Fibroblast of pulmonary artery (primary cell): ENCODE data around the gene TOE1.

Experiments
- DNase-seq: peaks from one replicate; pipeline ENCODE4 v3.0.0-alpha.2; 2010; ENCODE audit warnings: low read depth
- H3K4me3 ChIP-seq: replicated peaks from 2 replicates; pipeline ENCODE4 v1.5.1; 2011; ENCODE audit warnings: low read depth, mild to moderate bottlenecking, control low read depth, low read length, moderate library complexity
- TF ChIP-seq, protein P1 (sequence below): IDR thresholded peaks from 2 replicates; pipeline ENCODE4 v1.5.1; 2011; ENCODE audit warnings: mild to moderate bottlenecking, control low read depth, low read length, inconsistent platforms; ENCODE audit errors: missing control alignments

TOE1 gene

DNA sequence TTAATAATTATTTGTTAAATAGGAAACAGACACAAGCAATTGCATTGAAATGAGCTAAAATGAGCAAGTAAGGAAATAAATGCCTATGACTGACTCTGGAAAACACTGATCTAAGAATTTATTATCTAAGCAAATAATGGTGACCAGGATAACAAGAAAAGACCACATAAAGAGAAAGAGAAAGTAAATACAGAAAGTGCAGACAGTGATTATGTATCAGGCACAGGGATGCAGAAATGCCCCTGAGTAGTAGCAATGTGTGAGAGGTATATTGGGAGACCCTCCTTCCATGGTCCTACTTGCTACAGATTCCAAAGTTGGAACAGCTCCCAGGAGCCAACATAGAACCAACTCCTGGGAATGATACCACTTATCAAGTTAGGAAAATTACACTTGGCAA lies 33.6 kb downstream of the TOE1 start:
- TF ChIP-seq, protein P1, sequence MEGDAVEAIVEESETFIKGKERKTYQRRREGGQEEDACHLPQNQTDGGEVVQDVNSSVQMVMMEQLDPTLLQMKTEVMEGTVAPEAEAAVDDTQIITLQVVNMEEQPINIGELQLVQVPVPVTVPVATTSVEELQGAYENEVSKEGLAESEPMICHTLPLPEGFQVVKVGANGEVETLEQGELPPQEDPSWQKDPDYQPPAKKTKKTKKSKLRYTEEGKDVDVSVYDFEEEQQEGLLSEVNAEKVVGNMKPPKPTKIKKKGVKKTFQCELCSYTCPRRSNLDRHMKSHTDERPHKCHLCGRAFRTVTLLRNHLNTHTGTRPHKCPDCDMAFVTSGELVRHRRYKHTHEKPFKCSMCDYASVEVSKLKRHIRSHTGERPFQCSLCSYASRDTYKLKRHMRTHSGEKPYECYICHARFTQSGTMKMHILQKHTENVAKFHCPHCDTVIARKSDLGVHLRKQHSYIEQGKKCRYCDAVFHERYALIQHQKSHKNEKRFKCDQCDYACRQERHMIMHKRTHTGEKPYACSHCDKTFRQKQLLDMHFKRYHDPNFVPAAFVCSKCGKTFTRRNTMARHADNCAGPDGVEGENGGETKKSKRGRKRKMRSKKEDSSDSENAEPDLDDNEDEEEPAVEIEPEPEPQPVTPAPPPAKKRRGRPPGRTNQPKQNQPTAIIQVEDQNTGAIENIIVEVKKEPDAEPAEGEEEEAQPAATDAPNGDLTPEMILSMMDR = no peak
- no peak for DNase-seq
- no peak overlapping the region for H3K4me3 ChIP-seq

DNA sequence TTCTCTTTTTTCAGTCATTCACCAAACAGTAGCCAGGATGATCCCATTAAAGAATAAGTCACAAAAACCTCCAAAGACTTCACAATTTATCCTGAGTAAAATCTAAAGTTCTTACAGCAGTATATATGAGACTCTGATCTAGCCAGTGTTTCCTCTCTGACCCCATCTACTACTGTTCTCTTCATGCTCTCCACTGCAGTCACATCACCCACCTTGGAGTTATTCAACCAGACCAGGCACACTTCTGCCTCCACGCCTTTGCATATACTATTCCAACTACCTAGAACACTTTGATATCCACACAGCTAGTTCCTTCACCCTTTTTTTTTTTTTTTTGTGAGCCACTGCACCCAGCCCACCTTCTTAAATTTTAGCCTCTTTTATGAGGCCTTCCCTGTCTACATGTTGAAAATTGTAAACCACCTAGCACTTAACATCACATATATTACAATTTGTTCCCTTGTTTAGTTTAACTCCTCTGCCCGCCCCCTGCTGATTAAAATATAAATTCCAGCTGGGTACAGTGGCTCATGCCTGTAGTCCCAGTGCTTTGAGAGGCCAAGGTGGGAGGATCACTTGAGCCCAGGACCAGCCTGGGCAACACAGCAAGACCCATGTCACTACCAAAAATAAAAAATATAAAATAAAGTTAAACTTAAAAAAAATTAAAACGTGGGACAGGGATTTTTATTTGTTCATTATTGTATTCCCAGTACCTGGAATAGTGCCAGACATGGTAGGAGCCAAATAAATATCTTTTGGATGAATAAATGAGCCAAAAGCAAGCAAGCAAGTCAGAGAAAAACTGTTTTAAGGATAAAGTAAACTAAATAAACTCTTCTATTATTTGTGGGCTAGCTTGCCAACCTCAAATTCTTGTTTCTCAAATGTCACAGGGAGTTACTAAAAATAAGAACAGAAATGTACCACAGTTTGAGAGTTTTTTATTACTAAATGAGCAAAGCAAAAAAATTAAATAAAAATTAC lies 35.4 kb downstream of the TOE1 start:
- TF ChIP-seq, protein P1 = no peak
- DNase-seq = no peak
- no peak overlapping the region for H3K4me3 ChIP-seq

DNA sequence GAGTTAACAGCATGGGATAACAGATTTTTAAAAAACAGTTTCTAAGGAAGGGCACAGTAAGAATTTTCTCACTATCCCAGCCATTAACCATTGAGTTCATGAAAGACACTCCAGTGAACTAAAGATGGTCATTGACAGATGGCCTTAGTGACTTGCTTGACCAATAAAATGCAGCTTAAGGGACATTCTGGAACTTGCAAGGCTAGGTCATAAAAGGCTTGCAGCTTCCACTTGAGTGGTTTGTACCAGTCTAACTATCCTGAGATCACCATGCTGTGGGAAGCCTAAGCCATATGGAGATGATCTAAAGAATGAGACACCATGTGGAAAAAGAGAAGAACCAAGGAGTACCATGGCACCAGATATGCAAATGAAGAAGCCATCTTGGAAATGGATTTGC lies 38.2 kb downstream of the TOE1 start:
- TF ChIP-seq, protein P1 = no peak
- H3K4me3 ChIP-seq = no peak overlapping the region
- DNase-seq = no peak

DNA sequence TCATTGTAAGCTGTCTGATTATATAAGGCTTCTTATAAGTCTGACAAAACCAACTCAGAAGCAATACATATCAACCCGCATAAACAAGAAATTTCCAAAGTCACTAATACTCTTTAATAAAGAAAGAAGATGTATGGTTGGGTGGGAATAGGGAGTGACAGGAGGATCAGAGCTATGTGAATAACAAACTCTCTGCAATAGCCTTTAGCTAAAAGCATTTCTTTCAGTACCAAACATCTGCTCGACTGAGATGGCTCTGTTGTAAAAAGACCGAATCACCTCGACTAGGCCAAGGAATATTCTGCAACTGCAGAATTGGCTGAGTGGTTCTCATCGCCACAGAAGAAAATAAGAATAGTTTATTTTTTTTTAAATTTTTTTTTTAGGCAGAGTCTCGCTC lies 39.6 kb downstream of the TOE1 start:
- no peak for DNase-seq
- no peak overlapping the region for H3K4me3 ChIP-seq
- TF ChIP-seq, protein P1 = no peak

DNA sequence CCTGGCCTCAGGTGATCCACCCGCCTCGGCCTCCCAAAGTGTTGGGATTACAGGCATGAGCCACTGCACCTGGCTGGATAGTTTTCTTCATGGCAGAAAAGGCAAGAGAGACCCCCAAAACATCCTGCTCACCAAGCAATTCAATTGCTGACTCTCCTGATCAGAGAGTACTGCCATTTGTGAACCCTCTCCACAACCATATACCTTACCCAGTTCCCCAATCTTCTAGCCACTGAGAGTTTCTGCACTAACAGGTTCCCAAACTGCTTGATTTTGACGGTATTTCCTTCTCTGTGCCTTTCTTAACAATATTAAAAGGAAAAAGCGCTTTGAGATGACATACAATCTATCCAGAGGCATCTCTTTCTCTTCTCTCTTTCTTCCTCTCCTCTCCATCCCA lies 40.2 kb downstream of the TOE1 start:
- TF ChIP-seq, protein P1 = no peak
- H3K4me3 ChIP-seq = no peak overlapping the region
- no peak for DNase-seq

DNA sequence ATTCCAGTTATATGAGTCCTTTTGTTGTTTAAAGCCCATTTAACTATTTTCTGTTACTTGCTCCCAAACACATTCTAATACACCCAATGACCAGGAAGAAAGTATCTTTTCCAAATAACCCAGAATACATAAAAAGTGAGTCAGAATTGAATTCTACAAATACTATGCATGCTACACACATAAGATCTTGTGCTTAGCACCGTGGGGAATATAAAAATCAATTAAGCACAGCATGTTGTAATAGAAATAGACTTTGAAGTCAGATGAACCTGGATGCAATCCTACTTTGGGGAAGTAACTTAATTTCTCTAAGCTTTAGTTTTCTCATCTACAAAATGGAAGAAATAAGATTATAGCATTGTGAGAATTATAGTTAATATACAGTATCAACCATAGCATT lies 40.8 kb downstream of the TOE1 start:
- no peak overlapping the region for H3K4me3 ChIP-seq
- no peak for DNase-seq
- TF ChIP-seq, protein P1 = no peak
